Daoy (cell line): Measurements from ENCODE around the gene CPB1. TPM values are rescaled to one million over a fixed set of nuclear protein-coding genes. Genes with fewer than 3 reads are reported as not detected.
"Not testable (repeated sequence)": the region's sequence is repeated elsewhere in the genome, so short reads cannot be mapped to it uniquely, and the experiment has no call there.

ENCODE experiments used
- DNase-seq: peaks from one replicate; pipeline ENCODE4 v3.0.0-alpha.2; 2015; ENCODE audit warnings: low read depth
- total RNA-seq: library from RNA; depleted of rRNA; stranded (reverse); fragments of >200 nt; shearing (Covaris generic); gene quantifications from 2 replicates; pipeline ENCODE4 v1.2.3, GENCODE V29; 2014; rRNA removed

The CPB1 gene
- not detected in 2 replicates for total RNA-seq

- DNase-seq: no peak
Observed at GRCh38 chr3:148827585-148827984, at the start of gene CPB1. Gene CPB1, plus strand, starts transcription at chr3:148827811. Its CDS starts 13 bp downstream, at chr3:148827824.

GRCh38 chr3:148778926-148779325 lies 48.7 kb upstream of the CPB1 start:
- no peak for DNase-seq

GRCh38 chr3:148785026-148785425 lies 42.6 kb upstream of the CPB1 start:
- DNase-seq: not testable (repeated sequence)

GRCh38 chr3:148786159-148786558 lies 41.5 kb upstream of the CPB1 start:
- not testable (repeated sequence) for DNase-seq

- no peak for DNase-seq
Observed at GRCh38 chr3:148789146-148789545, 38.5 kb upstream of the CPB1 start.

- no peak for DNase-seq
Observed at GRCh38 chr3:148789906-148790305, 37.7 kb upstream of the CPB1 start.

GRCh38 chr3:148790370-148790769 lies 37.2 kb upstream of the CPB1 start:
- DNase-seq: no peak

- DNase-seq: no peak
Observed at GRCh38 chr3:148790851-148791735, 36.5 kb upstream of the CPB1 start.

- DNase-seq: no peak
Observed at GRCh38 chr3:148791920-148792319, 35.7 kb upstream of the CPB1 start.

- DNase-seq: no peak
Observed at GRCh38 chr3:148792516-148792915, 35.1 kb upstream of the CPB1 start.

- DNase-seq: no peak
Observed at GRCh38 chr3:148796799-148797198, 30.8 kb upstream of the CPB1 start.

- DNase-seq: no peak
Observed at GRCh38 chr3:148797795-148798194, 29.8 kb upstream of the CPB1 start.

GRCh38 chr3:148800414-148800813 lies 27.2 kb upstream of the CPB1 start:
- no peak for DNase-seq

- no peak for DNase-seq
Observed at GRCh38 chr3:148809835-148810234, 17.8 kb upstream of the CPB1 start.

- no peak for DNase-seq
Observed at GRCh38 chr3:148815316-148816110, 12.1 kb upstream of the CPB1 start.

- no peak for DNase-seq
Observed at GRCh38 chr3:148816427-148816826, 11.2 kb upstream of the CPB1 start.

GRCh38 chr3:148816981-148817525 lies 10.6 kb upstream of the CPB1 start:
- no peak for DNase-seq

- no peak for DNase-seq
Observed at GRCh38 chr3:148820361-148821245, 7.0 kb upstream of the CPB1 start.

GRCh38 chr3:148823026-148823425 lies 4.6 kb upstream of the CPB1 start:
- DNase-seq: no peak

GRCh38 chr3:148825476-148825875 lies 2.1 kb upstream of the CPB1 start:
- DNase-seq: no peak

- DNase-seq: no peak
Observed at GRCh38 chr3:148828136-148828690, 602 bp downstream of the CPB1 start.
